ENCODE results near the gene MTMR2. TPM values are rescaled to one million over a fixed set of nuclear protein-coding genes. Genes with fewer than 3 reads are reported as not detected.

Gene MTMR2
- polyA plus RNA-seq, 1 donor from 2014 or later: 30.9 TPM

GRCh38 chr11:95827696-95828095, 96.2 kb downstream of the MTMR2 start:
- no peak overlapping the region for H3K4me2 ChIP-seq (ENCODE audit: low read length)
- H3K79me2 ChIP-seq (replicated peaks; ENCODE audit: insufficient read depth, low read length): no peaks in the 10 kb centered on the region
- no peaks in the 10 kb centered on the region for H4K20me1 ChIP-seq (ENCODE audit: insufficient read depth)
- H3K9ac ChIP-seq (ENCODE audit: low read length): no peak overlapping the region
- no peaks in the 10 kb centered on the region for H3K27me3 ChIP-seq (ENCODE audit: insufficient read depth, low read depth, low read length)
- no peaks in the 10 kb centered on the region for H3K9me2 ChIP-seq (ENCODE audit: insufficient read depth, low read length)
- no peak overlapping the region for H2AFZ ChIP-seq (ENCODE audit: low read depth, low read length)
- no peaks in the 10 kb centered on the region for H3F3A ChIP-seq (ENCODE audit: insufficient read depth, low read length, poor library complexity, severe bottlenecking)
- no peaks in the 10 kb centered on the region for H3K36me3 ChIP-seq (ENCODE audit: insufficient read depth, low read length)
- no peak overlapping the region for H3K4me3 ChIP-seq (ENCODE audit: low read length)
- no peak for TF ChIP-seq POLR2AphosphoS5 (IDR thresholded peaks at IDR 0.05)
- TF ChIP-seq, protein P1, sequence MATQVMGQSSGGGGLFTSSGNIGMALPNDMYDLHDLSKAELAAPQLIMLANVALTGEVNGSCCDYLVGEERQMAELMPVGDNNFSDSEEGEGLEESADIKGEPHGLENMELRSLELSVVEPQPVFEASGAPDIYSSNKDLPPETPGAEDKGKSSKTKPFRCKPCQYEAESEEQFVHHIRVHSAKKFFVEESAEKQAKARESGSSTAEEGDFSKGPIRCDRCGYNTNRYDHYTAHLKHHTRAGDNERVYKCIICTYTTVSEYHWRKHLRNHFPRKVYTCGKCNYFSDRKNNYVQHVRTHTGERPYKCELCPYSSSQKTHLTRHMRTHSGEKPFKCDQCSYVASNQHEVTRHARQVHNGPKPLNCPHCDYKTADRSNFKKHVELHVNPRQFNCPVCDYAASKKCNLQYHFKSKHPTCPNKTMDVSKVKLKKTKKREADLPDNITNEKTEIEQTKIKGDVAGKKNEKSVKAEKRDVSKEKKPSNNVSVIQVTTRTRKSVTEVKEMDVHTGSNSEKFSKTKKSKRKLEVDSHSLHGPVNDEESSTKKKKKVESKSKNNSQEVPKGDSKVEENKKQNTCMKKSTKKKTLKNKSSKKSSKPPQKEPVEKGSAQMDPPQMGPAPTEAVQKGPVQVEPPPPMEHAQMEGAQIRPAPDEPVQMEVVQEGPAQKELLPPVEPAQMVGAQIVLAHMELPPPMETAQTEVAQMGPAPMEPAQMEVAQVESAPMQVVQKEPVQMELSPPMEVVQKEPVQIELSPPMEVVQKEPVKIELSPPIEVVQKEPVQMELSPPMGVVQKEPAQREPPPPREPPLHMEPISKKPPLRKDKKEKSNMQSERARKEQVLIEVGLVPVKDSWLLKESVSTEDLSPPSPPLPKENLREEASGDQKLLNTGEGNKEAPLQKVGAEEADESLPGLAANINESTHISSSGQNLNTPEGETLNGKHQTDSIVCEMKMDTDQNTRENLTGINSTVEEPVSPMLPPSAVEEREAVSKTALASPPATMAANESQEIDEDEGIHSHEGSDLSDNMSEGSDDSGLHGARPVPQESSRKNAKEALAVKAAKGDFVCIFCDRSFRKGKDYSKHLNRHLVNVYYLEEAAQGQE (IDR thresholded peaks at IDR 0.05; ENCODE audit: borderline replicate concordance): no peak
- no peak for TF ChIP-seq SMC3 (conservative IDR thresholded peaks at IDR 0.05; ENCODE audit: poor library complexity)
- TF ChIP-seq, protein P2, sequence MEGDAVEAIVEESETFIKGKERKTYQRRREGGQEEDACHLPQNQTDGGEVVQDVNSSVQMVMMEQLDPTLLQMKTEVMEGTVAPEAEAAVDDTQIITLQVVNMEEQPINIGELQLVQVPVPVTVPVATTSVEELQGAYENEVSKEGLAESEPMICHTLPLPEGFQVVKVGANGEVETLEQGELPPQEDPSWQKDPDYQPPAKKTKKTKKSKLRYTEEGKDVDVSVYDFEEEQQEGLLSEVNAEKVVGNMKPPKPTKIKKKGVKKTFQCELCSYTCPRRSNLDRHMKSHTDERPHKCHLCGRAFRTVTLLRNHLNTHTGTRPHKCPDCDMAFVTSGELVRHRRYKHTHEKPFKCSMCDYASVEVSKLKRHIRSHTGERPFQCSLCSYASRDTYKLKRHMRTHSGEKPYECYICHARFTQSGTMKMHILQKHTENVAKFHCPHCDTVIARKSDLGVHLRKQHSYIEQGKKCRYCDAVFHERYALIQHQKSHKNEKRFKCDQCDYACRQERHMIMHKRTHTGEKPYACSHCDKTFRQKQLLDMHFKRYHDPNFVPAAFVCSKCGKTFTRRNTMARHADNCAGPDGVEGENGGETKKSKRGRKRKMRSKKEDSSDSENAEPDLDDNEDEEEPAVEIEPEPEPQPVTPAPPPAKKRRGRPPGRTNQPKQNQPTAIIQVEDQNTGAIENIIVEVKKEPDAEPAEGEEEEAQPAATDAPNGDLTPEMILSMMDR (IDR thresholded peaks at IDR 0.05; ENCODE audit: poor library complexity, severe bottlenecking): no peak
- no peak for TF ChIP-seq TAF1 (IDR thresholded peaks at IDR 0.05; ENCODE audit: low read depth)
- no peak for TF ChIP-seq RAD21 (conservative IDR thresholded peaks at IDR 0.05)
- no peak for TF ChIP-seq EZH2 (IDR thresholded peaks at IDR 0.05; ENCODE audit: borderline replicate concordance, insufficient read depth, low read length, poor library complexity, severe bottlenecking)
- TF ChIP-seq EP300 (conservative IDR thresholded peaks at IDR 0.05; ENCODE audit: poor library complexity, severe bottlenecking): no peak
- TF ChIP-seq MXI1 (conservative IDR thresholded peaks at IDR 0.05; ENCODE audit: poor library complexity, severe bottlenecking): no peak
- no peak overlapping the region for H3K27ac ChIP-seq (ENCODE audit: low read length)
- H3K9me3 ChIP-seq (ENCODE audit: low read length): no peaks in the 10 kb centered on the region

DNA sequence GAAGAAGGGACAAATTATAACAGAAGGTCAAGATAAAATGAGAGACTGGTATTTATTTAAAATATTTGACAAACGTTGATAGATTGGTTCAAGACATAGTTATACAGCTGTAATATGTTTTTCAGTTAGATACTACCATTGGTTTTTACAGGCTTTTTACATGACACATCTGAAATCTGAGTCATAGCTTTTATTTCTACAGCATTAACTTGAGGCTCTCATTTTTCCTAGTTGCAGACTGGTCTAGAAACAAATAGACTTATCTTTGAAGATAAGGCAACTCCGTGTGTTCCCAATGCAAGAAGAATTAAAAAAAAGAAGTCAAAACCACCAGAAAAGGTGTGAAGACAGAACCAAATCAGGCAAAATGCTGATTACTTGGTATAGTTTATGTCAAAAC, 102.3 kb downstream of the MTMR2 start:
- H3K27ac ChIP-seq (ENCODE audit: low read length): no peak overlapping the region
- no peaks in the 10 kb centered on the region for H3K27me3 ChIP-seq (ENCODE audit: insufficient read depth, low read depth, low read length)
- no peaks in the 10 kb centered on the region for H3K9me2 ChIP-seq (ENCODE audit: insufficient read depth, low read length)
- no peaks in the 10 kb centered on the region for H3K9me3 ChIP-seq (ENCODE audit: low read length)
- H4K20me1 ChIP-seq (ENCODE audit: insufficient read depth): no peaks in the 10 kb centered on the region
- H3K36me3 ChIP-seq (ENCODE audit: insufficient read depth, low read length): peaks cover 7% of the 10 kb centered on the region
- no peaks in the 10 kb centered on the region for H3K79me2 ChIP-seq (replicated peaks; ENCODE audit: insufficient read depth, low read length)
- no peaks in the 10 kb centered on the region for H3F3A ChIP-seq (ENCODE audit: insufficient read depth, low read length, poor library complexity, severe bottlenecking)
- no peak overlapping the region for H3K4me2 ChIP-seq (ENCODE audit: low read length)
- H3K4me3 ChIP-seq (ENCODE audit: low read length): no peak overlapping the region
- TF ChIP-seq POLR2AphosphoS5 (IDR thresholded peaks at IDR 0.05): no peak
- H2AFZ ChIP-seq (ENCODE audit: low read depth, low read length): no peak overlapping the region
- no peak overlapping the region for H3K9ac ChIP-seq (ENCODE audit: low read length)

GRCh38 chr11:95816037-95816436, 107.9 kb downstream of the MTMR2 start:
- Histone ChIP-seq H3K4me3 (ENCODE audit: low read length) (no peak overlapping the region), H3F3A (ENCODE audit: insufficient read depth, low read length, poor library complexity, severe bottlenecking) (no peaks in the 10 kb centered on the region), H3K27me3 (ENCODE audit: insufficient read depth, low read depth, low read length) (no peaks in the 10 kb centered on the region), H4K20me1 (ENCODE audit: insufficient read depth) (no peaks in the 10 kb centered on the region), H3K27ac (ENCODE audit: low read length) (no peak overlapping the region), H2AFZ (ENCODE audit: low read depth, low read length) (no peak overlapping the region), H3K9me3 (ENCODE audit: low read length) (no peaks in the 10 kb centered on the region), H3K9ac (ENCODE audit: low read length) (no peak overlapping the region), H3K9me2 (ENCODE audit: insufficient read depth, low read length) (no peaks in the 10 kb centered on the region), H3K79me2 (replicated peaks; ENCODE audit: insufficient read depth, low read length) (no peaks in the 10 kb centered on the region), H3K4me2 (ENCODE audit: low read length) (no peak overlapping the region), H3K36me3 (ENCODE audit: insufficient read depth, low read length) (peaks cover 7% of the 10 kb centered on the region)
- TF ChIP-seq MXI1 (conservative IDR thresholded peaks at IDR 0.05; ENCODE audit: poor library complexity, severe bottlenecking) (no peak), POLR2AphosphoS5 (IDR thresholded peaks at IDR 0.05) (no peak), EZH2 (IDR thresholded peaks at IDR 0.05; ENCODE audit: borderline replicate concordance, insufficient read depth, low read length, poor library complexity, severe bottlenecking) (no peak), EP300 (conservative IDR thresholded peaks at IDR 0.05; ENCODE audit: poor library complexity, severe bottlenecking) (no peak), TAF1 (IDR thresholded peaks at IDR 0.05; ENCODE audit: low read depth) (no peak), RAD21 (conservative IDR thresholded peaks at IDR 0.05) (no peak), SMC3 (conservative IDR thresholded peaks at IDR 0.05; ENCODE audit: poor library complexity) (no peak)
- TF ChIP-seq, protein P1 (IDR thresholded peaks at IDR 0.05; ENCODE audit: borderline replicate concordance): no peak
- TF ChIP-seq, protein P2 (IDR thresholded peaks at IDR 0.05; ENCODE audit: poor library complexity, severe bottlenecking): no peak
